Islet of Langerhans (tissue), 1 donor: ENCODE data around the gene ANKRD31.
A peak's percentile ranks its signal among the peaks of the same experiment; 100 is the strongest.

ENCODE experiments used
- FAIRE-seq: peaks from one replicate; lab custom pipeline; 2011; peaks lifted over from hg19 to GRCh38; lab: Jason Lieb, UNC

The ANKRD31 gene

GRCh38 chr5:75059912-75060545 is 176.6 kb downstream of the ANKRD31 start:
- FAIRE-seq: no peak

GRCh38 chr5:75058986-75059535 is 177.6 kb downstream of the ANKRD31 start:
- FAIRE-seq: no peak

DNA sequence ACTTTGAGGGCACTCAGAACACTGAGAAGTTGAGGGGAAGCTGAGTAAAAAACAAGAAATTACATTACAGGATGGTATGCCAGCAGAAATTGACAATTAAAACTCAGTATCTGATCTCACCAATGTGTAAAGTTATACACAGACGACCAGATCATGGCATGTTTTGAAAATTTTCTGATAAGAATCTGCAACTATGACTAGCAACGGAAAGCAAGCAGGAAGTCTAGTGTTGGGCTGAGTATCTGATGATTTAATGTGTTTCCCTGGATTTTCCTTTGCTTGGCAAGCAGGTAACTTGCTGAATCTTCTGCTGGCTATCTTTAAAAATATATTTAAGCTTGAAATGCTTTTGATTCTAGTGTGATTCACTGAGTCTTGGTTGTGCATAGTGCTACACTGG is 179.1 kb downstream of the ANKRD31 start:
- FAIRE-seq: no peak

DNA sequence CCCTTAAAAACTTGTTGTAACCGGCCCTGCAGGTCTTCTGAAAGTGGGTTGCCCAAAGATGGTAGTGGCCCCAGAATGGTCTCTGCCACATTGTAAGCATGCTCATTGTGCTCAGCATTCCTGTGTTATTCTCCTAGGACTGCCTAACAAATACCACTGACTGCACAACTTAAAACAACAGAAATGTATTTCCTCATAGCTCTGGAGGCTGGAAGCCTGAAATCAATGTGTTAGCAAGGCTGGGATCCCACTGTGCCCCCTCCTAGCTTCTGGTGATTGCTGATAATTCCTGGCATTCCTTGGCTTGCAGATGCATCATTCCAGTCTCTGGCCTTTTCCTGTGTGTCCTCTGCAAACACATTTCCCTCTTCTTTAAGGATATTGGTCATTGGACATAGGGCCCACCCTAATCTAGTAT is 180.9 kb downstream of the ANKRD31 start:
- FAIRE-seq: no peak

DNA sequence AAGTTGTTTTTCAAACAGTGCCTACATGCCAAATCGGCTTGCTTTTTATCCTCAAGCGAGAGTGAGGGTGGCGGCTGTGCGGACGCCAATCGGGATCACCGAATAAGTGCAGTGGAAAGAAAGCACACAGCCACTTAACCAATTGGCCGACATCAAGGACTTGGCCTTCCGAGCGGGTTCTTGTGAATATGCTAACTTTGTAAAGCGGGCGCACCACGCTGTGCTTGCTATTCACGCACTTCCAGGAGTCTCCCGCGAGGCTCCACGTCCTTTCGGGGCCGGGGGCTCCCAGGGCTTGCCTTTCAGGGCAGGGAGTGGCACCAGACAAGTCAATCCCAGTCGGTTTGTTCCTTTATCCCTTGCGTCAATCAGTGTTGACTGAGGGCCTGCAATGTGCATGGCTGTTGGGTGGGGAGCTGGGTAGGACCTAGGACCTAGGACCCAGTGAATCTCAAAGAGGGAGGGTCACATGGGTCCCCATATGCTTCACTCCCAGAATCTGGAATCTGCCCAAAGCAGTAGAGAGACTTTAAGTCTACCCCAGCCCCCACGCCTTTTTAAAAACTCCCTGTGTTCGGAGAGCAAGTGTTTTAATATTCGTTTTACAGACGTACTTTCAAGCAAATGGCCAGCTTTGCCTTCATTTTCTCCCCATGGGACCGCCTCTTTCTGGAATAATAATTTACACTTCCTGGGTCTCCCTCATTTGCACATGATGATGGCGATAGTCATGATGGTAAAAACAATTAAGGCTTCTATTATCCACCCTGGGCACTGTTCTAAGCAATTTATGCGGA is 182.3 kb downstream of the ANKRD31 start:
- FAIRE-seq: no peak

GRCh38 chr5:75053304-75054133 is 183.2 kb downstream of the ANKRD31 start:
- FAIRE-seq: no peak

DNA sequence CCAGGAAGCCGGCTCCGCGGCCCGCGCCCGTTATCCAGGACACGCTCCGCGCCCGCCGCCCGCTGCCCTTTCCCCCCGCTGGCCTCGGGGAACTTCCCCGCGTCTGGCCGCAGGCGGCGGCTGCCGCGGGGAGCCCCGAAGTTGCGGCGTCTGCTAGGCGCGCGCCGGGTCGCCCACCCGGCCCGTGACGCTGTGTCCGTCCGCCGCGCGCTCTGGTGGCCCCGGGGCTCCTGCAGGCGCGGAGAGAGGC is 183.7 kb downstream of the ANKRD31 start:
- FAIRE-seq: no peak

DNA sequence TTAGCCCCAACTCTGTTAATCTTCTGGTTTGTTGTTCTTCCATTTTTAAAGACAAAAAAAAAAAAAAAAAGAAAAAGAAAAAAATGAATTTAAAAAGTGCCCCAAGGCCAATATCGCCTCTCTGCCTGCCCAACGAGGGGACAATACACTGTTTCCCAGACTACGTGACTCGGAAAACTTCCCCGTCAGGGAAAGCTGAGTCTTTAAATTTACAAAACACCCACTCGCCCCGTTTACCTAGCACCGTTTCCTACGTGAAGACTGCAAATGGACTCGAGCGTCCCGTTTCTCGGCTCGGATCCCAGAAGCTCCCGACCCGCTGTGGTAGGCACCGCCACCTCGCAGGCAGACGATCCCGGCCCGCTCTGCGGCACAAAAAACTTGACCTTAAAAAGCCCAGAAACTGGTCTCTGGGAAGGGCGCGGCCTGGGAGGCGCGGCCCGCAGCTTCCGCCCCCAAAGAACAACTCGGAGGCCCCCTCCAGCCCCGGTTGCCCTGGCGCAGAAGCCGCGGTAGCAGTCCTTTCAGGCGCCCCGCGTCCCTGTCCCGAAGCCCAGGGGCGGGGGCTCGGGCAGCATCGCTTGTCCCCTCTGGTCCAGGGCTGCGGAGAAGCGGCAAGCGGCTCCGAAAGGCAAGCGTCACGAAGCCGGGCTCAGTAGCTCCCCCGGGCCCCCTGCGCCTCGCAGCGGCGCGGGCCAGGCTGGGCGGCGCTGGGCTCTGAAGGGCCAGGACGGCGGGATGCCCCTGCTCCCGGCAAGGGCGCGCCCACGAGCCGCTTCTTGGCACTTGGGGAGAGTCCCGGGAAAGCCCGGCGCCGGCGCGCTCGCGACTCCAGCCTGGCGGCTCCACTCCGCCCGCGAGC is 184.3 kb downstream of the ANKRD31 start, which contains the start of gene GCNT4:
Gene GCNT4, minus strand, starts transcription at position 367 of the 862 bp plus-strand sequence. CDS start 22,521 bp downstream, outside the sequence.
- no peak for FAIRE-seq

DNA sequence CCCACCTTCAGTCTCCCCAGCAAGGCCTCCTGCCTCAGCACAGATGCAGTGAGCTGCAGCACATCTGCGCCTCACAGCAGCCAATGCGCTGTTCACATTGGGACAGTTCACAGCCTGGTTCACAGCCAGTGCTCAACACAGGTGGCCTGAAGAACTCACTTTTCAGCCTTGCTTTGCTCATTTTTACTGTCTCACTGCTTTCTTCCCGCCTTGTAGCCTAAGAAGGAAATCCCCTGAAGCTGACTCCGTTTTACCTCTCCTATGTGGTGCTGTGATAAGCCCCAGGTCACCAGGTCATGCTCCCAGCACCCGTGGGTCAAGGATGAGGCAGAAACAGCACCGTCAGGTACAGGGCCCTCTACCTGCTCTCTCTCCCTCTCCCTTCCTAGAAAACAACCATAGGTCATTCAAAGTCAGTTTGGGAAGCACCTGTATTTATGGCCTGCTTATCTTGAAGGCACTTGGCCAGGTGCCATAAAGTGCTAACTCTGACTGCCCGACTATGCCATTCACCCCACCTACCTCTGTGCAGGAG is 185.4 kb downstream of the ANKRD31 start:
- no peak for FAIRE-seq

GRCh38 chr5:75050415-75050814 is 186.3 kb downstream of the ANKRD31 start:
- FAIRE-seq: no peak

DNA sequence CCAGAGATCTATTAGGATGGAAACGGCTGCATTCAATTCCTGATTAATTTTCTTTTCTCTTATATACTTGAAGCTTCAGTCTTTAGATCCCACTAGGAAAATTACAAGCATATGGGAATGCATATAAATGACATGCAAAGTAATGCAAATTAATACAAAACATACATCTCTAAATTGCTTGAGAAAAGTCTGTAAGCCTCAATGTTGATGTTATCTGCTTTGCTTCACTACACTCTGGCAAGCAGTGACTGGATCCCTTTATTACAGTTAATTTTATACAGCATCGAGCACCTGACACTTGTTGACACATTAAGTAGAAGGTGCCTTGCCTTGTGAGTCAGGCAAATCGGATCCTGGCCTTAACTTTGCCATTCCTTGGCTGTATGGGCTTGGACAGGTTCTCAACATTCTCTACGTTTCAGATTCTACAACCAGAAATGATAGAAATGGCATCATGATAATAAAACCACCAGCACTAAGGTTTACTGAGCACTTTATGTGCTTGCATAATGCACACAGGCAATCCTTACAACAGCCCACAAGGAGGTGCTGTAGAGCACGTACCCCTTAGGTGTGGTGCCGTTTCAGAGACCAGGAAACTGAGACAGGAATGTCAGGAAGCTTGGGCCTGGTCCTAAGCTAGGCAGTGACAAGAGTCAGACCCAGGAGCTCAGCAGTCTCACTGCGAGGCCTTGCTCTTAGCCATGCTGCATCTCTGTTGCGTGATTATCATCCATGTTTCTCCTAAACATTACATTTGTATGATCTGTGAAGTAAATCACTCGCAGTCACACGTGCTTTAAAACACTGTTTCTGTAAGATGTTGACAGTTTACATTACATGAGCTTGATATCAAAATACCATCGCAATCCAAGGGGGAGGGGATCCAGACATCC is 187.0 kb downstream of the ANKRD31 start:
- FAIRE-seq: no peak

GRCh38 chr5:75048457-75048953 is 188.2 kb downstream of the ANKRD31 start:
- FAIRE-seq: no peak

GRCh38 chr5:75047356-75047755 is 189.3 kb downstream of the ANKRD31 start:
- FAIRE-seq: no peak

DNA sequence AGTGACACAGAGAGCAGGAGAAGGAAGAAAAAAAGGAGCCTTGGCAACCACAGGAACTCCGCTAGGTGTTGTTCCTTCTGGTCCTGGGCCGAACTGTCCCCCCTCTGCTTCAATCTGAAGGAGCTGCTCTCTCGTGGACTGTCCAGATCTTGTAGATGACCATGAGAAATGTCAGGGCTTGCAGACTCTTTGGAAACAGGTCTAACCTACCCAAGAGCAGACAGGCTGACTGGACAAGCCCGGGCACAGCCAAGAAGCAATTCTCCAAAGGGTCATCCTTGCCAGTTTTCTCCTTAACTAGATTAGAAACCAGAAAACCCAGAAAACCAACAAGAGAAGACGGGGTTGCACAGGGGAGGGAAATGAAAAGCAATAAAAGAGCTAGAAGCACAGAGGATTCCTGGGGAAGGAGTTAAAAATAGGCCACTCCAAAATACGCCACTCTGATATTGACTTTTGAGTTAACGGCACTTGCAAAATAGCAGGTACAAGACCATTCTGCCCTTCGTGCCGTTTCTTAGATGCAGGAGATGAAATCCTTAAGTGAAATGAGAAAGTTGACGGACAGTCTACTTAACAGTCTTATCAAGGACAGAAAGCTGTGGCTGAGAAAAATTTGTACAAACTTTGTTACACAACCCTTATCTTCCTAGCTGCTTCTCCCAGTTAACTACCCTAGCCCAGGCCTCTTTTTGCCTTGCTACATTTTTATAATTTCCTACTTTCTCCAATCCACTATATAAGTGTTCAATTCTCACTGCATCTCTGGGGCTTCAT is 190.1 kb downstream of the ANKRD31 start:
- no peak for FAIRE-seq

GRCh38 chr5:75045071-75045470 is 191.6 kb downstream of the ANKRD31 start:
- no peak for FAIRE-seq

DNA sequence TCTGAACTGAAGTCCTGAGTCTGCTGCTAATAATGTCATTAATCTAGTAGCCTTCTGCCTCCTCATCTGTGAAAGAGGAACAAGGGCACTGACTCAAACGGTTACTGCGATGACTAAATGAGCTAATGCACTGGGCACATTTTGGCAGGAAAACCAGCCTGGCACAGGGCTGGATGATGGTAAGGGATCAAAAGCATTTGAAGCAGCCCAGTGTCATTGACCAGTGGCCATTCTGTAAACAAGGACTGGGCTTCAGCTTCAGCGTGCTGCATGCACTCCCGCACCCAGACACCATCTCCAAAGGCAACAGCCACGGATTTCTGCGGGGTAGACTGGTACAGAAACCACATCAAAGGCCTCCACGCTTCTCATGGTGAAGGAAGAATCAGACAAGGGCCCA is 192.3 kb downstream of the ANKRD31 start:
- peak; percentile 80 for FAIRE-seq

- no peak for FAIRE-seq
Measured at GRCh38 chr5:75043633-75044264, 192.9 kb downstream of the ANKRD31 start.

- no peak for FAIRE-seq
Measured at GRCh38 chr5:75042522-75042921, 194.2 kb downstream of the ANKRD31 start.

DNA sequence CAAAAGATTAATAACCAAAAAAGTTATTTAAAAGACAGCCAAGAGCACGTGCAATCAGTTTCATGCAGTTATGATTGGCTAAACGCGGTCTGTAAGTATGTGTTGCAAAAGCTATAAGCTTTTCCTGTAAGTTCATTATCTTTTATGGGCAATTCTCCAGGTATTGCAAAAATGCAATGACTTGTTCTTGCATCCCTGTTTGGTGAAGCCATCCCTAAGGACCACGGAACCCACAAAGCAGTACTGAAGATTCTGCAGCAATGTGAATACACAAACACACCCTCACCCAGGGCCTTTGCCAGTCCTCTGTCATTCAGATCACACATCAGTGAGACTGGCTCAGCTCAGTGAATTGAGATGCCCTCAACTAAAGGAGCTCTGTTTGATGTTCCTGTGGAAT is 195.7 kb downstream of the ANKRD31 start:
- FAIRE-seq: no peak
